ENCODE data around the gene HOXD3. TPM values are rescaled to one million over a fixed set of nuclear protein-coding genes. Genes with fewer than 3 reads are reported as not detected.

HOXD3 gene
- total RNA-seq, 4 donors from 2014 or later, result 1.8 to 2.7 (median 2.2) TPM

GRCh38 chr2:176166272-176166671, 9.2 kb downstream of the HOXD3 start:
- 17 to 40% methylated on average over 2 of the region's 2 CpGs for WGBS, 2 donors (ENCODE audit: low coverage in 1 of 2)

GRCh38 chr2:176167398-176167797, 10.3 kb downstream of the HOXD3 start:
- 50 to 57% methylated on average over 1 of the region's 1 CpG for WGBS, 2 donors (ENCODE audit: low coverage in 1 of 2)
- H3K36me3 ChIP-seq, result no peaks in the 10 kb centered on the region
- H3K4me3 ChIP-seq, result no peak overlapping the region
- ATAC-seq, result no peak
- TF ChIP-seq CTCF (IDR thresholded peaks at IDR 0.05) (no peak), POLR2AphosphoS5 (IDR thresholded peaks at IDR 0.05) (no peak), POLR2A (IDR thresholded peaks at IDR 0.05) (no peak), EP300 (IDR thresholded peaks at IDR 0.05) (no peak)
- H3K27ac ChIP-seq, result no peak overlapping the region
- peaks cover 100% of the 10 kb centered on the region for H3K27me3 ChIP-seq
- peaks cover 0 to 15% (median 0%) of the 10 kb centered on the region in 3 donors for H3K9me3 ChIP-seq
- H3K4me1 ChIP-seq, result peaks cover 0 to 26% (median 5%) of the 10 kb centered on the region in 3 donors

More at GRCh38 chr2:176166272-176166671, 9.2 kb downstream of the HOXD3 start:
- TF ChIP-seq EP300 (IDR thresholded peaks at IDR 0.05) (no peak), POLR2AphosphoS5 (IDR thresholded peaks at IDR 0.05) (no peak), POLR2A (IDR thresholded peaks at IDR 0.05) (no peak), CTCF (IDR thresholded peaks at IDR 0.05) (no peak)
- no peak for ATAC-seq
- H3K27ac ChIP-seq, result no peak overlapping the region
- peaks cover 100% of the 10 kb centered on the region for H3K27me3 ChIP-seq
- peaks cover 0 to 5% (median 0%) of the 10 kb centered on the region in 3 donors for H3K9me3 ChIP-seq
- no peaks in the 10 kb centered on the region for H3K36me3 ChIP-seq
- H3K4me3 ChIP-seq, result no peak overlapping the region
- peaks cover 0 to 27% (median 0%) of the 10 kb centered on the region in 3 donors for H3K4me1 ChIP-seq

GRCh38 chr2:176169181-176169580, 12.1 kb downstream of the HOXD3 start:
- WGBS, 2 donors (ENCODE audit: low coverage in 1 of 2), result 80% methylated on average over 1 of the region's 5 CpGs; no CpG with 5 or more reads in 1 of the 2 donors
- Histone ChIP-seq H3K4me1 (peaks cover 0 to 25% (median 5%) of the 10 kb centered on the region in 3 donors), H3K27ac (no peak overlapping the region), H3K4me3 (no peak overlapping the region), H3K27me3 (peaks cover 100% of the 10 kb centered on the region), H3K9me3 (peaks cover 0 to 18% (median 0%) of the 10 kb centered on the region in 3 donors), H3K36me3 (no peaks in the 10 kb centered on the region)
- TF ChIP-seq POLR2A (IDR thresholded peaks at IDR 0.05) (no peak), CTCF (IDR thresholded peaks at IDR 0.05) (no peak), EP300 (IDR thresholded peaks at IDR 0.05) (no peak), POLR2AphosphoS5 (IDR thresholded peaks at IDR 0.05) (no peak)
- ATAC-seq, result no peak

GRCh38 chr2:176169711-176170110, 12.6 kb downstream of the HOXD3 start:
- no peak for ATAC-seq
- TF ChIP-seq EP300 (IDR thresholded peaks at IDR 0.05) (no peak), POLR2AphosphoS5 (IDR thresholded peaks at IDR 0.05) (no peak), POLR2A (IDR thresholded peaks at IDR 0.05) (no peak), CTCF (IDR thresholded peaks at IDR 0.05) (no peak)
- H3K27ac ChIP-seq, result no peak overlapping the region

GRCh38 chr2:176170602-176171305, 13.6 kb downstream of the HOXD3 start:
- Histone ChIP-seq H3K27ac (no peak overlapping the region), H3K9me3 (peaks cover 0 to 13% (median 0%) of the 10 kb centered on the region in 3 donors), H3K36me3 (no peaks in the 10 kb centered on the region), H3K27me3 (peaks cover 100% of the 10 kb centered on the region), H3K4me1 (peaks cover 0 to 22% (median 10%) of the 10 kb centered on the region in 3 donors), H3K4me3 (no peak overlapping the region)
- WGBS, 2 donors (ENCODE audit: low coverage in 1 of 2), result 50% methylated on average over 1 of the region's 1 CpG; no CpG with 5 or more reads in 1 of the 2 donors
- TF ChIP-seq CTCF (IDR thresholded peaks at IDR 0.05) (no peak), POLR2AphosphoS5 (IDR thresholded peaks at IDR 0.05) (no peak), EP300 (IDR thresholded peaks at IDR 0.05) (no peak), POLR2A (IDR thresholded peaks at IDR 0.05) (no peak)
- no peak for ATAC-seq

More at GRCh38 chr2:176169711-176170110, 12.6 kb downstream of the HOXD3 start:
- no peak overlapping the region for H3K4me3 ChIP-seq
- peaks cover 100% of the 10 kb centered on the region for H3K27me3 ChIP-seq
- H3K4me1 ChIP-seq, result peaks cover 0 to 25% (median 5%) of the 10 kb centered on the region in 3 donors
- WGBS, 2 donors (ENCODE audit: low coverage in 1 of 2), result 43 to 64% methylated on average over 2 of the region's 2 CpGs
- H3K36me3 ChIP-seq, result no peaks in the 10 kb centered on the region
- H3K9me3 ChIP-seq, result peaks cover 0 to 13% (median 0%) of the 10 kb centered on the region in 3 donors

Data from gastroesophageal sphincter (tissue), 4 donors.